Prostate gland (tissue), 2 donors: ENCODE results near the gene NRTN. TPM values are rescaled to one million over a fixed set of nuclear protein-coding genes. Genes with fewer than 3 reads are reported as not detected.

Source experiments
- DNase-seq: peaks from one replicate; pipeline ENCODE4 v3.0.0-alpha.2; 2019; ENCODE audit warnings: low spot score
- H3K27ac ChIP-seq, 2 donors: fragments of 200-600 bp; sonication (generic); 2 replicates each; pipeline ENCODE4 v1.5.1; 2017 to 2019
- H3K27me3 ChIP-seq: fragments of 200-600 bp; sonication (generic); replicated peaks from 2 replicates; pipeline ENCODE4 v1.5.1; 2019; ENCODE audit not compliant: insufficient read depth
- H3K36me3 ChIP-seq, 2 donors: fragments of 200-600 bp; sonication (generic); 1 replicate in 1 of 2; 2 replicates in 1 of 2; pipeline versions ENCODE4 v1.5.1 to v1.8.1; 2017 to 2019
- H3K4me1 ChIP-seq: fragments of 200-600 bp; sonication (generic); replicated peaks from 2 replicates; pipeline ENCODE4 v1.5.1; 2019
- H3K4me3 ChIP-seq, 2 donors: fragments of 200-600 bp; sonication (generic); 2 replicates each; pipeline ENCODE4 v1.5.1; 2017 to 2019
- H3K9me3 ChIP-seq: fragments of 200-600 bp; sonication (generic); 2 replicates; pipeline ENCODE4 v1.5.1; 2017
- POLR2A ChIP-seq: fragments of 450-650 bp; IDR thresholded peaks from one replicate; pipeline ENCODE4 v1.6.1; 2016; ENCODE audit warnings: antibody characterized with exemption, mild to moderate bottlenecking
- POLR2AphosphoS5 ChIP-seq: sonication (generic); formaldehyde crosslinking; IDR thresholded peaks from one replicate; pipeline ENCODE4 v1.6.1; 2017; ENCODE audit warnings: antibody characterized with exemption
- WGBS: methylation state at CpG from one replicate; pipeline ENCODE4 v1.1.5; 2018; 5-methylcytosine and 5-hydroxymethylcytosine counted together
- intact Hi-C: fragments of 100-400 bp; cut with DNase I; formaldehyde crosslinking; loops from one replicate; pipeline ENCODE4 v1.14.2; 2022
- total RNA-seq, 2 donors: library from RNA; depleted of rRNA; stranded (reverse); fragments of >200 nt; gene quantifications; one replicate each; pipeline ENCODE4 v1.1.0, GENCODE V29; 2016
- TF ChIP-seq, protein P1 (sequence below), 4 experiments: fragments of 200-600 bp in 2 of 4; fragments of 450-650 bp in 2 of 4; sonication (generic) in 2 of 4; IDR thresholded peaks; 1 replicate in 3 of 4; 2 replicates in 1 of 4; pipeline ENCODE4 v1.5.1; 2016 to 2019; ENCODE audit warnings: antibody characterized with exemption in 4 of 4, mild to moderate bottlenecking in 2 of 4, moderate library complexity in 2 of 4

The NRTN gene
- total RNA-seq, 2 donors from 2014 or later = 9.7 to 12.9 TPM

DNA sequence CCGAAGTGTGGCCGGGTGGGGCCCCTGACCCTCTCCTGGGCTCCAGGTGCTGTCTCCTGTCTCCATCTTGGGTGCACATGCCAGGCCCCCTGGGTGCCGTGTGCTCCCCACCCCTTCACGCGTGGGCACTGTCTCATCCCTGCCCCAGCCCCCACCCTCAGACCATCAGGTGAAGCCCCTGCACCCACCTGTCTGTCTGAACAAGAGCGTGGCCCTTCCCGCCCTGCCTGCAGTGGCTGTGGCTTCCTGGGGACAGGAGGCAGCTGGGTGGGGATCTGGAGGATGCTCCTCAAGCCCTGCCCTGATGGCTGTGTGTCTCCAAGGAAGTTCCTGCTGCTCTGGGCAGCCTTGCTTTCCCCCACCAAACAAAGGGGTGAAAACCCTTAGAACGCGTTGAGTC lies 22.5 kb upstream of the NRTN start:
- H3K9me3 ChIP-seq = no peaks in the 10 kb centered on the region
- WGBS = 88% methylated on average over 9 of the region's 9 CpGs
- no peak for DNase-seq
- H3K27me3 ChIP-seq = no peaks in the 10 kb centered on the region
- no peaks in the 10 kb centered on the region for H3K4me1 ChIP-seq
- intact Hi-C loops = no loop called here
- TF ChIP-seq POLR2A (no peak), POLR2AphosphoS5 (no peak)
- TF ChIP-seq, protein P1, sequence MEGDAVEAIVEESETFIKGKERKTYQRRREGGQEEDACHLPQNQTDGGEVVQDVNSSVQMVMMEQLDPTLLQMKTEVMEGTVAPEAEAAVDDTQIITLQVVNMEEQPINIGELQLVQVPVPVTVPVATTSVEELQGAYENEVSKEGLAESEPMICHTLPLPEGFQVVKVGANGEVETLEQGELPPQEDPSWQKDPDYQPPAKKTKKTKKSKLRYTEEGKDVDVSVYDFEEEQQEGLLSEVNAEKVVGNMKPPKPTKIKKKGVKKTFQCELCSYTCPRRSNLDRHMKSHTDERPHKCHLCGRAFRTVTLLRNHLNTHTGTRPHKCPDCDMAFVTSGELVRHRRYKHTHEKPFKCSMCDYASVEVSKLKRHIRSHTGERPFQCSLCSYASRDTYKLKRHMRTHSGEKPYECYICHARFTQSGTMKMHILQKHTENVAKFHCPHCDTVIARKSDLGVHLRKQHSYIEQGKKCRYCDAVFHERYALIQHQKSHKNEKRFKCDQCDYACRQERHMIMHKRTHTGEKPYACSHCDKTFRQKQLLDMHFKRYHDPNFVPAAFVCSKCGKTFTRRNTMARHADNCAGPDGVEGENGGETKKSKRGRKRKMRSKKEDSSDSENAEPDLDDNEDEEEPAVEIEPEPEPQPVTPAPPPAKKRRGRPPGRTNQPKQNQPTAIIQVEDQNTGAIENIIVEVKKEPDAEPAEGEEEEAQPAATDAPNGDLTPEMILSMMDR (IDR thresholded peaks at IDR 0.05) = no peak
- H3K4me3 ChIP-seq = no peak overlapping the region
- H3K27ac ChIP-seq = no peak overlapping the region
- H3K36me3 ChIP-seq = peaks cover 5 to 21% of the 10 kb centered on the region in 2 donors

DNA sequence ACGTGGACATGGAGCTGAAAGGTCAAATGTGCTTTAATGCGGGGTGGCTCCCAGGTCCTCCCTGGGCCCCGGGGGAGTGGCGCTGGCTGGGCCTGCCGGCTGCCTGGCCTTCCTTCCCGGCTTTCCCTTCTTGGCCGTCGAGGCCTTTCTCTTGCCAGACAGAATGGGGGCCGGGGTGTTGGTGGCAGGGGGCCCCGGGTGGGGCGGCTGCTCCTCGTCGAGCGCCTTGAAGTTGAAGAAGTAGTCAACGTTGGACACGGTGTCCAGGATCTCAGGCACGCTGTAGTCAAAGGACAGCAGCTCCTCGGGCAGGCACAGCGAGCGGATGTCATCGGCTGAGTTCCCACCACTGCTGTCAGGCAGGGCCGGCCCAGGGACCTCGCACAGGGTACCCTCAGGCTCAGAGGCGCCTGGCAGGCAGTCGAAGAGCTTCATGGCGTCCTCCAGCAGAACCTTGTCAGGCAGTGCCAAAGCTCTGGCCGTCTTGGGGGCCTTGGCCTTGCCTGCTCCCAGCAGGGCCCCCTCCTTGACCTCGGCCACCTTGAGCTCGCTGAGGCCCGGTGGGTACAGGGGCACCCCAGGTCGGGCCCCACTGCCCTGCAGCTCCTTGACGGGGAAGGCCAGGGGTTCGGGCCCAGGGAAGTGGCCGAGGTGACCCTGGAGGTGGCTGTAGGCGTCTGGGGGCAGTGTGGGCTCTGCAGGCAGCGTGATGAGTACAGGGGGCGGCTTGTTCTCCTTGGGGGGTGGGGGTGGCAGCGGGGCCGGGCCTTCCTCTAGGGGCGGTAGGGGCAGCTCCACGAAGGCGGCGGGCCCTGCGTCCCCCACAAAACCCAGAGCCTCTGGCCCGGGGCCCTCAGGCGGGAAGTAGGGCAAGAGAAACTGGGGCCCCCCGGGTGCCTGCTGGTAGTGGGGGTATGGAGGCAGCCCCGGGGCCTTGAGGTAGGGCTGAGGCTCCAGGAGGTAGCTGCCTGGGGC lies 21.6 kb upstream of the NRTN start:
- Histone ChIP-seq H3K27me3 (no peaks in the 10 kb centered on the region), H3K36me3 (peaks cover 10 to 28% of the 10 kb centered on the region in 2 donors), H3K4me3 (no peak overlapping the region), H3K27ac (no peak overlapping the region), H3K9me3 (no peaks in the 10 kb centered on the region), H3K4me1 (no peaks in the 10 kb centered on the region)
- intact Hi-C loops = no loop called here
- WGBS = 82% methylated on average over 37 of the region's 48 CpGs
- no peak for DNase-seq
- TF ChIP-seq, protein P1 (IDR thresholded peaks at IDR 0.05) = no peak
- TF ChIP-seq POLR2AphosphoS5 (no peak), POLR2A (no peak)

DNA sequence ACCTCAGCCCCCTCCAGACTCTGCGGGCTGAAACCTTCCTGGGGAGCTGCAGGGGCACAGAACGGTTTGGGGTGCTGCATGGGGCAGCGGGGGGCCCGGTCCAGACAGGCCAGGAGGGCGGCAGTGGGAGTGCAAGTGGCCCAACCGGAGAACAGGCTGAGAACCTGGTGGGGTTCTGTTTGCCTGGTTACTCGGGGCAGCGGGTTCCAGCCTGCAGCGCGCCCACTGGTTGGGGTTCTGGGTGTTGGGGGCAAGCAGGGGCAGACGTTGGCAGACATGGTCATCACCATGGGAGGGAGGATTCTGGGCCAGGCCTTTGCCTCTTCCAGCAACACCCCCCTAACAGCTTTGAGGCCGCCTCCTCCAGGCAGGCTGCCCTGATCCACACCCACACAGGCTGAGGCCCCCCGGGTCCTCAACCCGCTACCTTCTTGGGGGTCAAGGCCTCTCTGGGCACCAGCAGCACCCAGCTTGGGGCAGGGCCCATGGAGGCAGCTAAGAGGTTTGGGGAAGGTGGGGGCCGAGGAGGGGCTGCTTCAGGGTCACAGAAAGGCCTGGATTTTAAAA lies 20.2 kb upstream of the NRTN start, which contains the start of gene PRR22:
PRR22 (minus strand) TSS at position 166 of the 567 bp plus-strand sequence; CDS start at position 80, 86 bp downstream.
- Histone ChIP-seq H3K4me3 (no peak within 1 kb of the TSS), H3K27ac (no peak within 1 kb of the TSS), H3K4me1 (no peaks in the 10 kb centered on the region), H3K27me3 (no peaks in the 10 kb centered on the region), H3K9me3 (no peaks in the 10 kb centered on the region), H3K36me3 (peaks cover 10 to 43% of the 10 kb centered on the region in 2 donors)
- WGBS = 86% methylated on average over 15 of the region's 15 CpGs
- intact Hi-C loops = no loop called here
- TF ChIP-seq, protein P1 (IDR thresholded peaks at IDR 0.05) = no peak
- TF ChIP-seq POLR2AphosphoS5 (no peak), POLR2A (no peak)
- DNase-seq = no peak

DNA sequence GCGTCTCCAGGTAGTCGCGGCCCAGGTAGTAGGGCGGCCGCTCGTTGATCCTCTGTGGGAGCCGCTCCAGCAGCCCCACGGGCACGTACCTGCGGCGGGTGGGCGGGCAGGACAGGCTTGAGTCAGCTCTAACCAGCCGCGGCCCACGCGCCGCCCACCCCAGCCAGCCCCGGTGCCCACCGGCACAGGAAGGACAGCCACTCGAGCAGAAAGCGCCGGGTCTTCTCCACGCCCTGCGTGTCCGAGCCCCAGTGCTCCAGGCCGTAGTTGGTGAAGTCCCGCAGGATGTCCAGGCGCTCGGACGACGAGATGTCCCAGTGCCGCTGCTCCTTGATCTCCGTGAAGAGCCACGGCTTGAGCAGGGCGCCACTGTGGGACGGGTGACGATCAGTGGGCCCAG lies 19.4 kb upstream of the NRTN start:
- TF ChIP-seq, protein P1 (IDR thresholded peaks at IDR 0.05) = no peak
- no peak for TF ChIP-seq POLR2AphosphoS5
- no peak for TF ChIP-seq POLR2A
- 91% methylated on average over 37 of the region's 37 CpGs for WGBS
- no peak overlapping the region for H3K4me3 ChIP-seq
- no peak overlapping the region for H3K27ac ChIP-seq
- no peaks in the 10 kb centered on the region for H3K27me3 ChIP-seq
- DNase-seq = no peak
- H3K4me1 ChIP-seq = no peaks in the 10 kb centered on the region
- H3K9me3 ChIP-seq = no peaks in the 10 kb centered on the region
- intact Hi-C loops = no loop called here
- peaks cover 10 to 45% of the 10 kb centered on the region in 2 donors for H3K36me3 ChIP-seq
